NCI-H526 treated with DMSO at 0.1 percent for 48 hours (cell line): ENCODE measurements around the gene MCFD2.
"Not testable (repeated sequence)": the region's sequence is repeated elsewhere in the genome, so short reads cannot be mapped to it uniquely, and the experiment has no call there.

Experiments
- DNase-seq: peaks from one replicate; lab custom pipeline; 2025; lab: John Stamatoyannopoulos, UW

The MCFD2 gene

GRCh38 chr2:46902465-46902864, 13.1 kb downstream of the MCFD2 start:
- DNase-seq, result no peak

DNA sequence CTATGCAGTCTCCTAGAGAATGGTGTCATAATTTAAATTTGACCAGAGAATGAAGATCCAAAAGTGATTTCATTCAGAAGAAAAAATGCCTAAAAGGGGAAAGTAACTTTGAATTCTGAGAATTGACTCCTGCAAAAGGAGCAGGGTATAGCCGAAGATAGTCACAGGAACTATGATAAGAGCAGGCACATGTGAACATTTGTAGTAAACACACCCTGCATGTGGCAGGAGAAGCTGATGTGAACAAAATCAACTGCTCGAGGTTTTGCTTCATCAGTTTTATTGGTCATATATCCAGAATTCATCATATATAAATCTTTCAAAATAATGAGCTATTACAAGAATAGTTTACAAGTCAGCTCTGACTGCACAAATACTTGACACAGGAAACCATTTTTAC, 14.0 kb downstream of the MCFD2 start:
- no peak for DNase-seq

DNA sequence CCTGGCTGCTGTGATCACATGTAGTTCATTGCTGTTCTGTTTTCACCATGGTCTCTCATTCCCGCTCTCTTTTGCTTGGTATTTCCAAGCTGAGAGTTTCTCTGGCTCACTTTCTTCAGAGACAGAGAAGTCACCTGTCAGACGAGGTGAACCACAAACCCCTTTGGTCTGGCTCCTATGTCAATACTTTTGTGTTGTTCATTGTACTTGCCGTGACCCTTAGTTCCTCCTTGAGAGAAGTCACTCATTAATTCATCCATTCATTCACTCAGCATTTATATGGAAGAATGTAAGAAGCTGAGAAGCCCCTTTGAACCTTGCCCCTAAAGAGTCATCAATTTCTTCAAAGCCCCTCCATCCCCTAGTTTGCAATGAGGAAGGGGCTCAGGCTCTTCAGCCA, 15.2 kb downstream of the MCFD2 start:
- DNase-seq, result no peak

DNA sequence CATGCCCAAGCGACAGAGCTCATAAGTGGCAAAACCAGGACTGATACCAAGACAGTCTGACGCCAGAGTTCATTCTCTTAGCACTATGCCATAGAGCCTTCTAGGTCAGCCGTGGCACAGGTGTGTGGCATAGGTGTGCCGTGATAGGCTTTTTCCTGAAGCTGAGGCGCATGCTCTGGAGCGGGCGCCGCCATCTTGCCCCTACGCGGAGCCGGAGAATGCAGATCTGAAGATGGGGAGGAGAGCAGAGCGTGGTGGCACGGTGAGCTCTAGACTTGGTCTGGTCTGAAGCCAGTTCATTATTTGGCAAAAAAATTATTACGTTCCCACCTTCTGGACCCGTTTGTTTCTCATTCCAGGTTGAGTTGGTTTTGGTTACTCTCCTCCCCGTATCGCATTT, 16.6 kb downstream of the MCFD2 start:
- no peak for DNase-seq

GRCh38 chr2:46898024-46898423, 17.6 kb downstream of the MCFD2 start:
- DNase-seq, result no peak

GRCh38 chr2:46893269-46893939, 22.2 kb downstream of the MCFD2 start:
- no peak for DNase-seq

GRCh38 chr2:46891956-46892553, 23.6 kb downstream of the MCFD2 start:
- peak; percentile 11 for DNase-seq

- no peak for DNase-seq
Measured at GRCh38 chr2:46888421-46888952, 27.1 kb downstream of the MCFD2 start.

DNA sequence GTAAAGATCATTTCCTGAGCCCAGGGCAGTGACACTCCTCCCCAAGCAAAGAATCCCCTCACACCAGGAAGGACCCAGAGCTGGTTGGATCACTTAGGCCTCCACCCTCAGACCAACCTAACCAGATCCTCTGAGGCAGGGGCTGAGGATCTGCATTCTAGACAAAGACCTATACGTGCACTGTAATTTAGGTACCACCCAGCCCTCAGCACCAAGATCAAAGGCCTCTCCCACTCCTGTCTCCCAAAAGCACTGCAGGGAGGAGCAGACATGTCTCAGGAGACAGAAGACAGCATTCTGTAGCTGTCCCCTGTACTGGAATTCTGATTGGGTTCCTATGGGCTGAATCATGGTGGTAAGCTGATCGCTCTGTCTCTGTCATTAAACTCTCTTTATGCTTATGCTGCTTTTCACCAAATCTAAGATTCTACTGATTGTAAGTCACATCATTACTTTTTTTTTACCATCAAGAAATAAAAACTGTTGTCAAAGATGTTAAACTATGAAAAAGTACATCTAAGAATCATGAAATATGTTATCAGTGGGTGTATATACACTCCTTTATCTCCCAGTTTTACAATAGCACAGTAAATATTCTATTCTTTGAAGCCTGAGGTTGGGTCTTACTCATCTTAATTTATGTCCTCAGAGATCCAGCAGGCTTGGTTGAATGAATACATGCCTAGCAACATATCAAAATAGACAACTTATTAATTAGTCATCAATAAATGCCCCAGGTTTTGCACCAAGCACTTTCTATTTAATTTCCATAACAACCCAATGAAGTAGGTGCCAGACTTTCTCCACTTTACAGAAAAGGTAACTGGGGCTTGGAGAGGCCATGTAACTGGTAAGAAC, 28.3 kb downstream of the MCFD2 start:
- DNase-seq, result no peak

DNA sequence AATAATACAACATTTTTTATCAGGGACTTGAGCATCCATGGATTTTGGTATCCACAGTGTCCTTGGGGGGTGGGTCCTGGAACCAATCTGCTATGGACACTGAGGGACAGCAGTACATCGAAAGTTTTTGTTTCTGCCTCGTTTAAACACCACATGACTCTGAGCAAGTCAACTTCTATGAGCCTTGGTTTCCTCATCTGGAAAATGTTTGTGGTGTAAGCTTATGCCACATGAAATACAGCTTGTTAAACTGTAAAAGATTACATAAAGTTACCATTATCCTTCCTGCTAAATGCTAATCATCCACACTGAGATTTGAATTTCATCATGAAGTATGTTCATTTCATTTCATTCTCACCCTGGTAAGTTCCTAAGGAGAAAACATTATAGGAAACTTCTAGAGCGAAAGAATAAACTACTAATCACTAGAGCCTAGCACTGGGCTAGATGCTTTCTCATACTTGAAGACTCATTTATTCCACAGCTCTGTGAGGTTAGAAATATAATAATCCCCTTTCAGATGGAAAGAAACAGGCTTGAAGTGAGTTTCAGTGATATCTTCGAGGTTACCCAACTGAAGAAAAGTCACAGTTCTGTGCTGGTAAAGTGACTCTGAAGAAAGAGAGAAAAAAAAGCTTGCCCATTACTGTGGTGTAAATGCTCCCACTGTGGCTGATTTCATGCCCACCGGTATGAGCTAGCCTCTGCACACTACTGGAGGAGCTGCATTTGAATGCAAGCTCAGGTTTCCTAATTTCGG, 29.2 kb downstream of the MCFD2 start:
- no peak for DNase-seq

GRCh38 chr2:46885376-46885775, 30.2 kb downstream of the MCFD2 start:
- DNase-seq, result no peak

GRCh38 chr2:46879511-46879910, 36.1 kb downstream of the MCFD2 start:
- no peak for DNase-seq

DNA sequence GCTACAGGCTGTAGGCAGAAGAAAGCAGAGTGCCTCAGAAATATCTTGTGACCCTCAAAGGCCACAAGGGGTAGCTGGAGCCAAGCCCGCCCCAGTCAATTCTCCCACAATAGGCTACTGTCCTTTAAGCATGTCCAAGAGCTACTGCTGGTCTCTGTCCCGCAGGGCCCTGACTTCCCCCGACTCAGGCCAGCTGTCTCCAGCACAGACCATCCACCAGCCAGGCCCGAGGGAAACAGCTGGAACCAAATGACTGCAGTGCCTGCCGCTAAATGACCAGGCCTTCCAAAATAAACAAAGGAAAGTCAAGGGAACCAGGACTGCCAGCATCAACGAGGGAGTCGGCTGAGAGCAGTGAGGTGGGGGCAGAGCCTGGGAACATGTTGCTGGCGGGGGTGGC, 36.7 kb downstream of the MCFD2 start:
- DNase-seq, result no peak

DNA sequence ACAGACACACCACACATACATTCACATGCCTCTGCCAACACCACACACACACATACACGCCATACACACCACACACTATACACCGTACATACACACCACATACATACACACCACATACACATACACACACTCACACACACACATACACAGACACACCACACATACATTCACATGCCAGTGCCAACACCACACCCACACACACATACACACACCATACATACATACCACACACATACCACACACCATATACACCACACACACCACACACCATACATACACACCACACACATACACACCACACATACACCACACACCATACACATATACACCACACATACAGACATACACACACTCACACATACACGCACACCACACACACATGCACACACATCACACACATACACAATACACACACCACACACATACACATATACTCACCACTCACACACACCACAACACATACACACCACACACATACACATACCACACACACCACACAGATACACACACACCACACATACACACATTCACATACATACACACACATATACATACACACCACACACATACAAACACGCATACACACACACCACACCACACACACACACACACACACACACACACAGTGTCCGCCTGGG, 37.2 kb downstream of the MCFD2 start:
- no peak for DNase-seq

- no peak for DNase-seq
Measured at GRCh38 chr2:46877619-46878113, 37.9 kb downstream of the MCFD2 start.

DNA sequence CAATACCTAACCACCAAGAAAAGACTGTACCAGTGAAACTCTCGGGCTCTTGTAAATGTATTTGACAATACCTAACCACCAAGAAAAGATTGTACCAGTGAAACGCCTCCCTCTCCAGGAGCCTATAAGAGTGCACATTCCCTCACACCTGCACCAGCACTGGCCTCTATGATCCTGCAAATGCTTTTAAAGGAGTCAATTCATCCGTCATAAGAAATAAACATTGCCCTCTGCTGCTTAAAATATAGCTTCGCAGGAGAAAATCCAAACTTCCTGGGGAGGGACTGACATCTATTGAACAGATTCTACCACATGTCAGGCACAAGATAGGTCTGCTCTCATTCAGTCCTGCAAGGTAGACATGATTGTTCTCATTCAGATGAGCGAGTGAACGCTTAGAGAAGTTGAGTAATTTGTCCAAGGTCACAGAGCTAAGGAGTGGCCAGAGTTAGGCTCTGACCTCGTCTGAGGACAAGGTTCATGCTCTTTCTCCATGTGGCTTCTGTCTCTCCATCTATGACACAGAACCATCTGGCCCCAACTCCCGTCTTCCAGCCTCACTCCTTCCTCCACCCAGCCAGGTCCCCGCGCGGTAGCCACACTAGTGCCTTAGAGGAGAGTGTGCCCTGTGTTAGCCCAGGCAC, 38.7 kb downstream of the MCFD2 start:
- DNase-seq, result peak; percentile 36

DNA sequence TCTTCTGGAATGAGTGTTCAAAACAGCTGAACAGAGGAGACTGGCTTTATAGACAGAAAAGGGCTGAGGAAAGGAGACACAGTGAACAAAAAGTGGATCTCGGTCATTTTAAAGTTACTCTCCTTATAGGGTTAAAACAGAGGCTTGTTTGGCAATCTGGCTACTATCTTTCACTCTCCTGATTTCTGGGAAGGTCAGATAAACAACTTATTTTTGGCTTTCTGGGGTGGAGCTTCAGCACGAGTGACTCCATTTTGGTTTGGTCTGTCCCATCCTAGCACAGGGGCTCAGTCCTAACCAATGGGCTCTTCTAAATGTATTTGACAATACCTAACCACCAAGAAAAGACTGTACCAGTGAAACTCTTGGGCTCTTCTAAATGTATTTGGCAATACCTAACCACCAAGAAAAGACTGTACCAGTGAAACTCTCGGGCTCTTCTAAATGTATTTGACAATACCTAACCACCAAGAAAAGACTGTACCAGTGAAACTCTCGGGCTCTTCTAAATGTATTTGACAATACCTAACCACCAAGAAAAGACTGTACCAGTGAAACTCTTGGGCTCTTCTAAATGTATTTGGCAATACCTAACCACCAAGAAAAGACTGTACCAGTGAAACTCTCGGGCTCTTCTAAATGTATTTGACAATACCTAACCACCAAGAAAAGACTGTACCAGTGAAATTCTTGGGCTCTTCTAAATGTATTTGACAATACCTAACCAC, 39.5 kb downstream of the MCFD2 start:
- DNase-seq, result not testable (repeated sequence)

DNA sequence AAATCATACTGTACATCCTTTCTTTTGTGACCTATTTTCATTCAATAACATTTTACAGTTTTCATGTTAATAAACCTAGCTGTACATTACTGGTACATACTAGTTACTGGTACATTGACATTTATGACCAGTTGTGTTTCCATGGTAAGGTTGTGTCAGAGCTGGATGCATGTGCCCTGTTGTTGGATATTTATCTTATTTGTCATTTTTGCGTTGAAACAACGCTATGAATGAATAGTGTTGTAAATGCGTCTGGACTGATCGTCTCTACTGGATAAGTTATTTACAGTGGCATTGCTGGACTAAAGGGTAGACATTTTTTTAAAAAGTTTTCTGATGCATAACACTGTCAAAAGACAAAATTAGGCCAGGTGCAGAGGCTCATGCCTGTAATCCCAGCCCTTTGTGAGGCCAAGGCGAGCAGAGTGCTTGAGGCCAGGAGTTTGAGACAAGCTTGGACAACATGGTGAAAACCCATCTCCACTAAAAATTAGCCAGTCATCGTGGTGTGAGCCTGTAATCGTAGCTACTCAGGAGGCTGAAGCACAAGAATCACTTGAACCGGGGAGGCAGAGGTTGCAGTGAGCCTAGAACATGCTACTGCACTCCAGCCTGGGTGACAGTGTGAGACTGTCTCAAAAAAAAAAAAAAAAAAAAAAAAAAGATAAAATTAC, 40.2 kb downstream of the MCFD2 start:
- no peak for DNase-seq

DNA sequence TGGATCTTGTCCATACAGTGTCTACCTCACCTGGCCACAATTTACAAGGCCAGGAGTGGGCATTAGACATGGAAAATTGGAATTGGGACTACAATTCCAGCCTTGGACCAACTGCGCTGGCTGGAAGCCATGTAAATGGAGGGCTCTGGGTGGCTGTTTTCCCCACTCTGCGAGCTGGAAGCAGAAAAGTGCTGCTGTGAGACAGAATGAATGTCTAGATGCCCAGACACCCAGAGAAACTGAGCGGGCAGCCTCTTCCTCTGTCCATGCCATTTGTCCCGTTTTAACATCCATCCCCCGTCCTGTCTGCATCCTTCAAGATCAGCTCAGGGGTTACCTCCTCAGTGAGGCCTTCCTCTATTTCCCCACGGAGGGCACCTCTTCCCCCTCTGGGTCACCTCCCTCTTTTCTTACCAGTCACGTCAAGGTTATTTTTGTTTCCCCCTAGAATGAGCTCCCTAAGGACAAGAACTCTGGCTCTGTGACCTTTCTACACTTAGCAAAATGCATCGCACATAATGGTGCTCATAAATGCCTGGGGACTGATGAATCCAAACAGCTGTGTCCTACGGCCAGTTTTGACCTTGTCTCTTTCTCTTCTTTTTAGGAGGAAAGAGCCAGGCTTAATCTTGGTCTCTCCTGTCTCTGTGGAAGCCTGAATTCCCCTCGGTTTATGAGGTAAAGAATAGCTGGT, 41.2 kb downstream of the MCFD2 start:
- DNase-seq, result no peak
